Stimulated activated CD4-positive, alpha-beta T cell treated with anti-CD3 and anti-CD28 coated beads, TNF-alpha, amount 100 ng/mL, for 48 hours (primary cell): ENCODE results near the gene ODAD3.
"Not testable (repeated sequence)": the region's sequence is repeated elsewhere in the genome, so short reads cannot be mapped to it uniquely, and the experiment has no call there.

Source experiments
- DNase-seq, 3 donors: peaks; one replicate each; pipeline ENCODE4 v3.0.0-alpha.2; 2020; ENCODE audit warnings: low read depth in 3 of 3

ODAD3 gene

GRCh38 chr19:11405846-11406643 is 28.9 kb downstream of the ODAD3 start:
- DNase-seq = no peak

- DNase-seq = no peak
Measured at GRCh38 chr19:11404588-11405222, 30.2 kb downstream of the ODAD3 start.

- no peak for DNase-seq
Measured at GRCh38 chr19:11401808-11402543, 32.9 kb downstream of the ODAD3 start.

- no peak for DNase-seq
Measured at GRCh38 chr19:11400798-11401197, 34.1 kb downstream of the ODAD3 start.

DNA sequence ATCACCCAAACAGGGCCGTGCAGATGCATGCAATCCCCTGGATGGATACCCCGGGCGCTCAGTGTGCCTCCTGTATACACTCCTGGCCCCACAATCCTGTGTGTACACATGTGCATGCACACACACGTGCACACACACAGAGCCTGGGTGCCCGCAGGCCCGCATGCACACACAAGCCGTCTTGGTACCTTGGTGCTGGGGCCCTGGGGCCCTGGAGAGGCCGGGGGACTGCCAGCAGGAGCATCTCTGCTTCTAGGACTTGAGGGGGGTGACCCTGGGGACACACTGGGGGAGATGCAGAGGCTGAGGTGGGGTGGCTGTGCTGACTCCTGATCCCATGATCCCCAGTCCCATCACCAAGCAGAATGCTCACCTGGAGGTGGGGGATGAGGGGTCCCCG is 35.3 kb downstream of the ODAD3 start:
- no peak for DNase-seq

DNA sequence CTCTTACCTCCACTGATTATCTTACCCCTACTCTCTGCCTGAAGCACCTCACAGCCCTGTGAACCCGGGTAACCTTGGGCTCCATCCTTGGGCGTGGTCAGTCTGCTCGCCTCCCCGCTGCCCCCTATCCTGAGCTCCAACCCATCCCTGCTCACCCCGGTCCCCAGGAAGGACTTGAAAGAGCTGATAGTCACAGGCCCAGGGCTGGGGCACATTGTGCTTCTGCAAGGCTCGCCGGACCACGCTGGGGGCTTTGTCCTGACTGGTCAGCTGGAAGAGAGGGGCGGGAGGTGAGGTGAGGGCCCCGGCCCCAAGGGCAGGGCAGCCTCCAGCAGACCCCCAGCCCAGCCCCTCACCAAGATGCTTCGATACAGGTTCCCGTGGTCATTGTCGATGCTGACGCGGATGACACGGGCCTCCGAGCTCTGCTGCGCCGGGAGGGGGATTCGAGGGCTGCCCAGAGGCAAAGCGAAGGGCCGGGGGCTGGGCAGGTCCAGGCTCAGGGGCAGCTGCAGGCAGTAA is 37.8 kb downstream of the ODAD3 start:
- no peak for DNase-seq

- DNase-seq = no peak
Measured at GRCh38 chr19:11390933-11391680, 43.8 kb downstream of the ODAD3 start.

GRCh38 chr19:11390359-11390758 is 44.6 kb downstream of the ODAD3 start:
- no peak for DNase-seq

- DNase-seq = no peak
Measured at GRCh38 chr19:11387162-11388034, 47.5 kb downstream of the ODAD3 start.

GRCh38 chr19:11384778-11385129 is 50.2 kb downstream of the ODAD3 start:
- DNase-seq = no peak

DNA sequence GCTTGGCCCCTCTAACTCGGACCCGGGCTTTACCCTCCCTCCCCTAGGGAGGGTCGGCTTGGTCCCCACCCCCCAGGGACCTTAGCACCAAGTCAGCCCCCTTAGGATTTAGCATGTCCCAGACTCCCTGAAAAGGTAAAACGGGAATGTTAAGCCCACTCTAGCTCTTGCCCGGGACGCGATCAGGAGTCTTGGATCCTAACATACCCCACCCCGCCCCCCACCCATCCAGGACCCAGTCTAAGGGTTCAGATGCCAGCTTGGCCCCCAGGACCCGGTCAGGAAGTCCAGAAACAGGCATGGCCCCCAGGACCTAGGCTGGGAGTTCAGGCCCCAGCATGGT is 51.2 kb downstream of the ODAD3 start:
- DNase-seq = no peak

DNA sequence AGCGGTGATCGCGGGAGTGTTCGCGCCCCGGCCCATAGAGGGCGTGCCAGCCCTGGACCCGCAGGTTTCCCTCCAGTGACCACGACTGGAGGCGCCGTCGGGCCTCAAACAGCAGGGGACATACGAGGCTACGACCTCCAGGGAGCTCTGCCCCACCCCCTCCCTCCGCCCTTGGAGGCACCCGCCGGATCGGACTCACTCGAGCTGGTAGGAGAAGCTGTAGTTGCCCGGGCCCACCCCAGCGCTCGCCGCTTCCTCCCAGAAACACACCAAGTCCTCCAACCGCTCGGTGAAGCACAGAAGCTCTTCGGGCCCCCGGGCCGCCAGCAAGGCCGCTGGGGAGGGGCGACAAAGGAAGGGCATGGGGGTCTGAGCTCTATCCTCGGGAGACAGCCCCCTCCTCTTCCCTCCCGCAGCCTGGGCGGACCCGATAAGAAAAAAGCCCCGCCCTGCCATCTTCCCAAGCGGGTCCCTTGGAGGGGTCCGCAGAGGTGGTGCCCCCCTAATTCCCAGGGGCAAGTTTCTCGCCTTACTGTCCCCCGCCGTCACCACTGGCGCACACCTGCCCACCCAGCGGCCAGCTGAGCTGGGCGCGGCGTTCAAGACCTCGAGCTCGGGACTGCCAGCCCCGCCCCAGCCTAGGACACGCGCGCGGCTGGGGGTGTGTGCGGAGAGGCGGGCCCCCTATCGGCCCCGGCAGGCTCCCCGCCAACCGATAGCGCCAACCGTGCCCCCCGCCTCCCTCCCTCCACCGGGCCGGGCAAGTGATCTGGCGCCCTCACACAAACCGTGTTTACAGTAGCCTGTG is 51.8 kb downstream of the ODAD3 start:
- peak in 1 of 3 donors; percentile 46 for DNase-seq

DNA sequence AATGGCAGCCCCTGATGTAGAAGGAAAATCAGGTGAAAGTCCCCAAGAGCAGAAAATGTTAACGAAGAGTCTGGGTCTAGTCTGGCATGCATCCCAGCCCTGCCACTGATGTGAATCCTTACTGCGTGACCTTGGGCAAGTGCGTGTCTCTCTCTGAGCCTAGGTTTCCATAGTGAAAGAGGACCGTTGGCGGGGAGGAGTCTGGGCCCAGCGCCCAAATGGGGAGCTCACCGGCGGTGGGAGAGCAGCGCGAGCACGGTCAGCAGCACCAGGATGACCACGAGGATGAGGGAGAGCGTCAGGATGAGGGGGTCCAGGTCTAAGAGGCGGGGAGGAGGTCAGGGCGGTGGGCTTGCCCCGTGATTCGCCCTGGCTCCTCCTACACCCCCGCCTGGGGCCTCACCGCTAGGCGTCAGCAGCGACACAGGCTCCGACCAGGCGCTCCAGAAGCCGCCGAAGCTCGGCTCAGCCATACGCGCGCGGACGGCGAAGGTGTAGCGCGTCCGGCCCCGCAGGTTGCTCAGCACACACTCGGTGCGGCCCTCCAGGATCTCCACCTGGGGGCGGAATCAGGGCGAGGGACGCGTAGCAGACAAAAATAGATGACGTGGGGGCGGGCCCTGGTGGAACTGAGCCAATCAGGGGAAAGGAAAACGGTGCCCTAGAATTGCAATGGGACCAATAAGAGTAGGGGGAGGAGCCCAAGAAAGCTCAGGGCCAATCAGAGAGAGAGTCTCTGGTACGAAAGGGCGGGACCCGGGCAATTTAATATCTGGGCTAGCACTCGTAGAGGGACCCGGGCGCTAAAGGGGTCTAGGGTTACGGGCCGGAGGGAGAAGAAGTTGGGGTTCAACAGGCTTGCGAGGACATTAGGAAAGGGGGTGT is 54.0 kb downstream of the ODAD3 start:
- DNase-seq = peak; percentile 89 to 93 (median 92)

DNA sequence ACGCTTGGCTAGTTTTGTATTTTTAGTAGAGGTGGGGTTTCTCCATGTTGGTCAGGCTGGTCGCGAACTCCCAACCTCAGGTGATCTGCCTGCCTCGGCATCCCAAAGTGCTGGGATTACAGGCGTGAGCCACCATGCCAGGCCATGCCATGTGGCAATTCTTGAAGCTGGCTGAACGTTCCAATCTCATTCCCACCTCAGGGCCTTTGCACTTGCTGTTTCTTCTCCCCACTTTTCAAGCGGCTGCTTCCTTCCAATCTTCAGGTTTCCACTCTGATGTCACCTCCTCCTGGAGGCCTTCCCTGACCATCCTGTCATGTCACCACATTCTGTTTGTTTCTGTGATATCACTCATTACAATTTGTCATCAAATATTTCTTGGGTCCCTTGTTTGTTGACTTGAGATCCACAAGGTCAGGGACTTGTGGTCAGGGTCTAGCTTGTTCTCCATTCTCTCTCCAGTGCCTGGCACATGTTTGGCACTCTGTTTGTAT is 55.0 kb downstream of the ODAD3 start:
- no peak for DNase-seq

GRCh38 chr19:11379269-11379845 is 55.6 kb downstream of the ODAD3 start:
- not testable (repeated sequence) for DNase-seq

- peak in 1 of 3 donors; percentile 12 for DNase-seq
Measured at GRCh38 chr19:11378319-11379189, 56.4 kb downstream of the ODAD3 start.

GRCh38 chr19:11377756-11378155 is 57.2 kb downstream of the ODAD3 start:
- no peak for DNase-seq
